A549 (cell line): ENCODE results near the gene KCNRG. TPM values are rescaled to one million over a fixed set of nuclear protein-coding genes. Genes with fewer than 3 reads are reported as not detected.

Source experiments
- ATAC-seq, 2 experiments: fragments of 200-7000 bp in 1 of 2; fragments of >200 bp in 1 of 2; cut with Nextera tagmentation in 1 of 2; cut with Tn5 transposase in 1 of 2; 3 replicates each; pipeline versions ENCODE4 v1.8.0 to v1.9.1; 2018 to 2020; ENCODE audit warnings: mild to moderate bottlenecking in 1 of 2, moderate library complexity in 1 of 2
- CTCF ChIA-PET: fragments of 300-600 bp; sonication (Branson Sonifier 250); formaldehyde crosslinking; extraction: SDS; loops from one replicate; lab custom pipeline; 2021; ENCODE audit warnings: antibody characterized with exemption, inconsistent platforms; lab: Yijun Ruan, JAX
- POLR2A ChIA-PET: fragments of 350-600 bp; formaldehyde crosslinking; extraction: SDS; loops from one replicate; lab custom pipeline; 2021; ENCODE audit warnings: antibody characterized with exemption, inconsistent platforms; lab: Yijun Ruan, JAX
- DNase-seq, 2 experiments: peaks; one replicate each; pipeline versions ENCODE4 v3.0.0 to v3.0.0-alpha.2; 2011 to 2016; ENCODE audit warnings: low read depth in 1 of 2, low spot score in 1 of 2
- FAIRE-seq: peaks from 2 replicates; lab custom pipeline; 2011; peaks lifted over from hg19 to GRCh38; lab: Jason Lieb, UNC
- H3K27ac ChIP-seq, 2 experiments: fragments of >200 bp; sonication (Bioruptor Twin); formaldehyde crosslinking; 3 replicates each; pipeline ENCODE4 v1.5.1; 2016 to 2017
- H3K4me1 ChIP-seq: fragments of >200 bp; sonication (Bioruptor Twin); formaldehyde crosslinking; 3 replicates; pipeline ENCODE4 v1.6.1; 2016
- H3K4me2 ChIP-seq: fragments of >200 bp; sonication (Bioruptor Twin); formaldehyde crosslinking; 3 replicates; pipeline ENCODE4 v1.6.1; 2016
- H3K4me3 ChIP-seq: fragments of >200 bp; sonication (Bioruptor Twin); formaldehyde crosslinking; 3 replicates; pipeline ENCODE4 v1.5.1; 2016
- H3K9me3 ChIP-seq: fragments of >200 bp; sonication (Bioruptor Twin); formaldehyde crosslinking; 3 replicates; pipeline ENCODE4 v1.6.1; 2016
- BHLHE40 ChIP-seq: IDR thresholded peaks from 2 replicates; pipeline ENCODE4 v1.6.1; 2012; ENCODE audit warnings: low read depth, low read length, inconsistent platforms
- CHD2 ChIP-seq: fragments of 150-350 bp; IDR thresholded peaks from 2 replicates; pipeline ENCODE4 v1.6.1; 2014; ENCODE audit warnings: low read length; ENCODE audit not compliant: partially characterized antibody
- CHD4 ChIP-seq: fragments of 200-600 bp; sonication (generic); IDR thresholded peaks from 2 replicates; pipeline ENCODE4 v1.6.1; 2016; ENCODE audit warnings: antibody characterized with exemption, mild to moderate bottlenecking, borderline replicate concordance
- FOXS1 ChIP-seq: fragments of 250-450 bp; sonication (Bioruptor Pico); IDR thresholded peaks from 2 replicates; pipeline ENCODE4 v1.5.0; 2020; ENCODE audit warnings: mild to moderate bottlenecking, moderate library complexity
- HES2 ChIP-seq: fragments of >200 bp; sonication (Bioruptor Twin); formaldehyde crosslinking; IDR thresholded peaks from 2 replicates; pipeline ENCODE4 v1.6.1; 2016
- HEYL ChIP-seq: fragments of 250-450 bp; sonication (Bioruptor Pico); IDR thresholded peaks from 2 replicates; pipeline ENCODE4 v1.8.0; 2021; ENCODE audit warnings: mild to moderate bottlenecking, moderate library complexity
- HOXB13 ChIP-seq: fragments of 250-450 bp; sonication (Bioruptor Pico); IDR thresholded peaks from 2 replicates; pipeline ENCODE4 v1.5.0; 2020; ENCODE audit warnings: low read depth, mild to moderate bottlenecking, moderate library complexity
- HOXB5 ChIP-seq: fragments of 250-450 bp; sonication (Bioruptor Pico); IDR thresholded peaks from 2 replicates; pipeline ENCODE4 v1.5.0; 2020; ENCODE audit warnings: mild to moderate bottlenecking, moderate library complexity
- JUN ChIP-seq, 2 experiments: fragments of >200 bp; sonication (Bioruptor Twin); formaldehyde crosslinking; IDR thresholded peaks; 2 replicates in 1 of 2; 3 replicates in 1 of 2; pipeline ENCODE4 v1.6.1; 2016 to 2017
- JUNB ChIP-seq: fragments of >200 bp; sonication (Bioruptor Twin); formaldehyde crosslinking; IDR thresholded peaks from 2 replicates; pipeline ENCODE4 v1.6.1; 2016
- KDM5A ChIP-seq: fragments of 200-600 bp; sonication (generic); IDR thresholded peaks from 2 replicates; pipeline ENCODE4 v1.6.1; 2016; ENCODE audit warnings: antibody characterized with exemption, mild to moderate bottlenecking
- MAFK ChIP-seq: fragments of 450-650 bp; IDR thresholded peaks from 2 replicates; pipeline ENCODE4 v1.6.1; 2014; ENCODE audit not compliant: partially characterized antibody
- MAX ChIP-seq: IDR thresholded peaks from 2 replicates; pipeline ENCODE4 v1.6.1; 2012
- MAZ ChIP-seq: fragments of 150-350 bp; IDR thresholded peaks from 2 replicates; pipeline ENCODE4 v1.6.1; 2014; ENCODE audit warnings: antibody characterized with exemption, low read depth, low read length, borderline replicate concordance
- NFE2L2 ChIP-seq: fragments of 150-350 bp; conservative IDR thresholded peaks from 2 replicates; pipeline ENCODE4 v1.6.1; 2014; ENCODE audit warnings: low read length
- POLR2AphosphoS2 ChIP-seq: conservative IDR thresholded peaks from 2 replicates; pipeline ENCODE4 v1.6.1; 2012; ENCODE audit warnings: low read length, improper control_type of control experiment, inconsistent platforms
- REST ChIP-seq: fragments of 200-600 bp; sonication (generic); IDR thresholded peaks from 2 replicates; pipeline ENCODE4 v1.6.1; 2016; ENCODE audit warnings: antibody characterized with exemption, mild to moderate bottlenecking, moderate library complexity
- RFX5 ChIP-seq: fragments of 450-650 bp; IDR thresholded peaks from 2 replicates; pipeline ENCODE4 v1.7.1; 2014; ENCODE audit warnings: antibody characterized with exemption, mild to moderate bottlenecking, moderate library complexity
- TFCP2L1 ChIP-seq: fragments of 250-450 bp; sonication (Bioruptor Pico); IDR thresholded peaks from 2 replicates; pipeline ENCODE4 v1.5.0; 2021; ENCODE audit warnings: mild to moderate bottlenecking
- USF2 ChIP-seq: fragments of 450-650 bp; IDR thresholded peaks from 2 replicates; pipeline ENCODE4 v1.6.1; 2014; ENCODE audit warnings: antibody characterized with exemption
- ZC3H11A ChIP-seq: fragments of 450-650 bp; IDR thresholded peaks from 2 replicates; pipeline ENCODE4 v1.6.1; 2014; ENCODE audit warnings: antibody characterized with exemption, mild to moderate bottlenecking
- ZFP36 ChIP-seq: fragments of 450-650 bp; IDR thresholded peaks from 2 replicates; pipeline ENCODE4 v1.6.1; 2014; ENCODE audit warnings: borderline replicate concordance; ENCODE audit not compliant: partially characterized antibody
- WGBS: methylation state at CpG from one replicate; pipeline ENCODE4 v1.1.6; 2017; ENCODE audit errors: missing lambda C conversion rate; 5-methylcytosine and 5-hydroxymethylcytosine counted together
- polyA plus RNA-seq, 4 experiments: library from polyadenylated mRNA; depleted of rRNA in 3 of 4; stranded (reverse); fragments of >200 nt; fragmentation: RNase III in 1 of 4; extraction: RNeasy Plus Mini Kit Qiagen cat#74134 plus additional on column Dnase treatment in 1 of 4; gene quantifications; 2 replicates in 3 of 4; 3 replicates in 1 of 4; pipeline ENCODE4 v1.2.3, GENCODE V29; 2011 to 2017

KCNRG gene
- polyA plus RNA-seq, 2 of the 4 experiments (the other 2 are of a cell fraction) = 0.53 to 1.5 TPM

GRCh38 chr13:49997955-49998354 lies 17.3 kb upstream of the KCNRG start:
- DNase-seq (no peak), FAIRE-seq (no peak), ATAC-seq (no peak)
- ChIA-PET POLR2A (interaction anchor here (0.6 to 2.7 kb wide), 16 partner anchors 8 to 912 kb away, joined by 3 to 36 read pairs (median 6); partner anchors contain the start of genes EBPL, KCNRG, KPNA3 and RNASEH2B), CTCF (interaction anchor here (0.6 to 2.6 kb wide), 26 partner anchors 9 to 1050 kb away, joined by 3 to 22 read pairs (median 4); partner anchors contain the start of genes KPNA3 and SPRYD7)
- Histone ChIP-seq H3K4me2 (peak overlapping the region; percentile 99), H3K4me3 (peak overlapping the region; percentile 76), H3K9me3 (no peaks in the 10 kb centered on the region), H3K4me1 (peaks cover 24% of the 10 kb centered on the region), H3K27ac (peak overlapping the region; percentile 97 to 99)
- WGBS = 12% methylated on average over 4 of the region's 4 CpGs
- TF ChIP-seq MAZ = no peak
- no peak for TF ChIP-seq HOXB13
- no peak for TF ChIP-seq BHLHE40
- no peak for TF ChIP-seq CHD4

GRCh38 chr13:49998714-49999624 lies 16.3 kb upstream of the KCNRG start:
- 84% methylated on average over 20 of the region's 22 CpGs for WGBS
- DNase-seq (no peak), FAIRE-seq (no peak), ATAC-seq (no peak)
- Histone ChIP-seq H3K4me3 (peak overlapping the region; percentile 76; the same call in 2 of the 3 replicates), H3K9me3 (no peaks in the 10 kb centered on the region), H3K27ac (no peak overlapping the region), H3K4me1 (peaks cover 24% of the 10 kb centered on the region)
- POLR2A ChIA-PET = interaction anchor here (2.7 kb wide), 1 partner anchor 126 kb away, joined by 16 read pairs; no protein-coding TSS in a partner anchor
- CTCF ChIA-PET = interaction anchor here (0.6 to 2.6 kb wide), 4 partner anchors 82 to 802 kb away, joined by 3 to 22 read pairs (median 6); no protein-coding TSS in a partner anchor
- TF ChIP-seq MAX (no peak), USF2 (no peak), POLR2AphosphoS2 (no peak), FOXS1 (CRISPR knock-in tag) (no peak), JUNB (no peak), CHD2 (no peak), JUN (IDR thresholded peaks at IDR 0.05) (no peak), KDM5A (no peak), ZFP36 (no peak), NFE2L2 (no peak), ZC3H11A (no peak), RFX5 (no peak), REST (no peak), HEYL (no peak), TFCP2L1 (no peak), MAFK (no peak), HOXB5 (CRISPR knock-in tag) (no peak), HES2 (no peak)
- TF ChIP-seq, all 56 proteins: peak for 0
- peak overlapping the region; percentile 99 for H3K4me2 ChIP-seq
